Adrenal gland (tissue), 12 donors: Measurements from ENCODE around the gene SYPL2. TPM values are rescaled to one million over a fixed set of nuclear protein-coding genes. Genes with fewer than 3 reads are reported as not detected.

Experiments used
- DNase-seq, 7 donors: peaks; one replicate each; pipeline ENCODE4 v3.0.0-alpha.2; 2019 to 2020
- H3K27ac ChIP-seq, 5 donors: fragments of 200-600 bp; sonication (generic) in 4 of 5; 1 replicate in 3 of 5; 2 replicates in 2 of 5; pipeline versions ENCODE4 v1.5.1 to v1.8.0; 2016 to 2020; ENCODE audit warnings: mild to moderate bottlenecking in 1 of 5
- H3K27me3 ChIP-seq: fragments of 200-600 bp; 2 replicates; pipeline ENCODE4 v1.8.0; 2021
- H3K36me3 ChIP-seq, 2 donors: fragments of 200-600 bp; replicated peaks in 1 of 2; 1 replicate in 1 of 2; 2 replicates in 1 of 2; pipeline versions ENCODE4 v1.5.1 to v1.8.0; 2018 to 2022
- H3K4me1 ChIP-seq, 2 donors: fragments of 200-600 bp; replicated peaks in 1 of 2; 1 replicate in 1 of 2; 2 replicates in 1 of 2; pipeline versions ENCODE4 v1.5.1 to v1.8.0; 2018 to 2021
- H3K4me3 ChIP-seq, 4 donors: fragments of 200-600 bp; sonication (generic) in 3 of 4; one replicate each; pipeline ENCODE4 v1.5.1; 2016 to 2018
- H3K9me3 ChIP-seq, 3 donors: fragments of 200-600 bp; sonication (generic) in 1 of 3; replicated peaks in 1 of 3; 1 replicate in 2 of 3; 2 replicates in 1 of 3; pipeline versions ENCODE4 v1.5.1 to v1.8.0; 2016 to 2021
- CTCF ChIP-seq, 6 experiments: fragments of 450-650 bp in 4 of 6; fragments of 200-600 bp in 2 of 6; sonication (generic) in 1 of 6; IDR thresholded peaks; 1 replicate in 5 of 6; 2 replicates in 1 of 6; pipeline versions ENCODE4 v1.5.1 to v1.8.0; 2016 to 2021; ENCODE audit warnings: antibody characterized with exemption in 6 of 6, mild to moderate bottlenecking in 2 of 6, moderate library complexity in 1 of 6
- POLR2A ChIP-seq, 2 donors: fragments of 450-650 bp; IDR thresholded peaks; one replicate each; pipeline ENCODE4 v1.6.1; 2017; ENCODE audit warnings: antibody characterized with exemption in 2 of 2, mild to moderate bottlenecking in 2 of 2, moderate library complexity in 1 of 2
- WGBS, 4 donors: extraction: QIAGEN DNeasy Blood & Tissue Kit in 2 of 4; methylation state at CpG; one replicate each; pipeline versions ENCODE4 v1.1.5 to v1.1.7; 2013 to 2017; 5-methylcytosine and 5-hydroxymethylcytosine counted together
- intact Hi-C, 2 donors: fragments of 100-400 bp; cut with DNase I; formaldehyde crosslinking; loops; one replicate each; pipeline versions ENCODE4 v1.14.1 to v1.15.0; 2022 to 2023
- polyA plus RNA-seq, 3 donors: library from polyadenylated mRNA; stranded (reverse); fragments of 200-250 nt in 2 of 3; fragments of 350-450 nt in 1 of 3; fragmentation: Illumina TruSeq in 1 of 3; extraction: RNeasy Lipid Tissue Mini Kit (QIAGEN cat#74804) in 1 of 3; gene quantifications; one replicate each; pipeline ENCODE4 v1.2.3, GENCODE V29; 2013 to 2014
- total RNA-seq, 9 donors: library from RNA; depleted of rRNA in 4 of 9; stranded (reverse); fragments of >200 nt in 4 of 9; fragments of 120-200 nt in 1 of 9; fragmentation: NEBNext Ultra II Directional in 1 of 9; extraction: Animal tissue kit (Norgen Biotek cat#: 25700) in 1 of 9; gene quantifications; one replicate each; pipeline versions ENCODE4 v1.1.0 to v1.2.4, GENCODE V29; 2013 to 2023
- donor health status: healthy with polysubstance abuse.
- donor health status: Bipolar disorder and iron deficiency.
- donor health status: DM: yes; HTN: yes; CAD: no.
- donor health status: DM: no; HTN: no; CAD: no.
- donor health status: DM: no; HTN: no; CAD: no.
- donor health status: DM: yes; HTN: yes; CAD: no.

Gene SYPL2
- total and polyA plus RNA-seq, 12 donors: 5.8 to 23.6 (median 11.6) TPM

DNA sequence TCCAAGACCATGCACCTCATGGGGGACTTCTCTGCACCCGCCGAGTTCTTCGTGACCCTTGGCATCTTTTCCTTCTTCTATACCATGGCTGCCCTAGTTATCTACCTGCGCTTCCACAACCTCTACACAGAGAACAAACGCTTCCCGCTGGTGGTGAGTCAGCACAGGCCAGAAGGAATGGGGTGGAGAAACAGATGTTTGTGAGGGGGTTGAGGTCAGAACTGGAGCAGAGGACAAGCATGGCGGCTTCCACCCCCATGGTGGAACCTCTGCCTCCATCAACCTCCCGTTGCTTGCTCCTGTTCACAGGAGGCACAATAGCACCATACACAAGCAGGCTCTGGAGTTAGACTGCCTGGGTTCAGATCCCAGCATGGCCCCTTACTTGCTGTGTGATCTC lies 10.5 kb downstream of the SYPL2 start:
- peak in 1 of 7 donors; percentile 7 for DNase-seq
- Histone ChIP-seq H3K27ac (no peak overlapping the region), H3K36me3 (peaks cover 0 to 5% of the 10 kb centered on the region in 2 donors), H3K4me1 (no peaks in the 10 kb centered on the region), H3K4me3 (no peak overlapping the region), H3K9me3 (no peaks in the 10 kb centered on the region), H3K27me3 (no peaks in the 10 kb centered on the region)
- intact Hi-C loops: no loop called here
- TF ChIP-seq CTCF (IDR thresholded peaks at IDR 0.05) (no peak), POLR2A (IDR thresholded peaks at IDR 0.05) (no peak)
- WGBS, 4 donors: 85 to 95% (median 92%) methylated on average over 7 to 8 of the region's 8 CpGs

- Histone ChIP-seq H3K4me1 (peaks cover 0 to under 1% of the 10 kb centered on the region in 2 donors), H3K4me3 (no peak overlapping the region), H3K27me3 (no peaks in the 10 kb centered on the region), H3K27ac (no peak overlapping the region), H3K9me3 (no peaks in the 10 kb centered on the region), H3K36me3 (peaks cover 0 to 5% of the 10 kb centered on the region in 2 donors)
- 80 to 100% (median 85%) methylated on average over 2 to 6 of the region's 6 CpGs for WGBS, 4 donors
- TF ChIP-seq POLR2A (IDR thresholded peaks at IDR 0.05) (no peak), CTCF (IDR thresholded peaks at IDR 0.05) (no peak)
- peak in 1 of 7 donors; percentile 10 for DNase-seq
- intact Hi-C loops: no loop called here
Observed at GRCh38 chr1:109477821-109478220, 11.5 kb downstream of the SYPL2 start.

DNA sequence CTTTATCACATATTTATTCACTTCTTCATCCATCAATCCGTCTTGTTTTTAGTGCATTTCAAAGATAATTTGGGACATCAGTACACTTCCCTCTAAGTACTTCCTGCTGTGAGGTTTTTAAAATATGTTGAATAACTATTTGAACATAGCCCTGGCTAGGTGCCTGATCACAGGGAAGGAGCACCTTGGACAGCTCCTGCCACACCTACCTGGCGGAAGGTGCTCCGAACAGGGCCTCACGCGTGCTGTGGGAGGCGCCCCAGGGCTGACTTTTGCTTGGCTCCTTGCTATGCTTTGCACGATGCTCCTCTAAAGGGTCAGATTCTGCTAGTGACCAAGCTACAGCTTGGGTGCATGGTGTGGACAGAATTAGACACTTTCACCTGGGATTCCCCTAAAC lies 12.5 kb downstream of the SYPL2 start:
- H3K9me3 ChIP-seq: no peaks in the 10 kb centered on the region
- H3K36me3 ChIP-seq: peaks cover 0 to 5% of the 10 kb centered on the region in 2 donors
- no peak overlapping the region for H3K4me3 ChIP-seq
- TF ChIP-seq CTCF (IDR thresholded peaks at IDR 0.05) (no peak), POLR2A (IDR thresholded peaks at IDR 0.05) (no peak)
- WGBS, 4 donors: 47 to 66% (median 56%) methylated on average over 6 to 7 of the region's 7 CpGs
- no peaks in the 10 kb centered on the region for H3K27me3 ChIP-seq
- H3K4me1 ChIP-seq: peaks cover 4 to 6% of the 10 kb centered on the region in 2 donors
- DNase-seq: peak in 3 of 7 donors; percentile 9 to 41 (median 17)
- H3K27ac ChIP-seq: no peak overlapping the region
- intact Hi-C loops: no loop called here

DNA sequence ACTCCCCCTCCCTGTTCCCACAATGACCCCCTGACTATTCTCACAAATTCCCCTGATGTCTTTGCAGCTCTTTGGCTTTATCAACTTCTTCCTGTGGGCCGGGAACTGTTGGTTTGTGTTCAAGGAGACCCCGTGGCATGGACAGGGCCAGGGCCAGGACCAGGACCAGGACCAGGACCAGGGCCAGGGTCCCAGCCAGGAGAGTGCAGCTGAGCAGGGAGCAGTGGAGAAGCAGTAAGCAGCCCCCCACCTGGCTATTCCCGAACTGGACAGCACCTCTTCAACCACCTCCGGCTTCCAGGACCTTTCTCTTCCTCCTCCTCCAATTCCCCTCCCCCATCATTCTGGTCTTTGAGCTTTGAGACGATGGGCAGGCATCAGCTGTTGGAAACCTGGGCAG lies 13.0 kb downstream of the SYPL2 start:
- no peaks in the 10 kb centered on the region for H3K27me3 ChIP-seq
- no peaks in the 10 kb centered on the region for H3K9me3 ChIP-seq

More for the DNA sequence above, 13.0 kb downstream of the SYPL2 start:
- TF ChIP-seq CTCF (IDR thresholded peaks at IDR 0.05) (no peak), POLR2A (IDR thresholded peaks at IDR 0.05) (no peak)
- Histone ChIP-seq H3K4me1 (peaks cover 4 to 6% of the 10 kb centered on the region in 2 donors), H3K4me3 (no peak overlapping the region), H3K27ac (no peak overlapping the region), H3K36me3 (peaks cover 0 to 5% of the 10 kb centered on the region in 2 donors)
- 77 to 83% (median 80%) methylated on average over 4 to 5 of the region's 5 CpGs for WGBS, 4 donors
- peak in 3 of 7 donors; percentile 13 to 31 (median 17) for DNase-seq
- intact Hi-C loops: no loop called here
